Measurements from ENCODE around the gene SUSD4.
A peak's percentile ranks its signal among the peaks of the same experiment; 100 is the strongest.

The SUSD4 gene

DNA sequence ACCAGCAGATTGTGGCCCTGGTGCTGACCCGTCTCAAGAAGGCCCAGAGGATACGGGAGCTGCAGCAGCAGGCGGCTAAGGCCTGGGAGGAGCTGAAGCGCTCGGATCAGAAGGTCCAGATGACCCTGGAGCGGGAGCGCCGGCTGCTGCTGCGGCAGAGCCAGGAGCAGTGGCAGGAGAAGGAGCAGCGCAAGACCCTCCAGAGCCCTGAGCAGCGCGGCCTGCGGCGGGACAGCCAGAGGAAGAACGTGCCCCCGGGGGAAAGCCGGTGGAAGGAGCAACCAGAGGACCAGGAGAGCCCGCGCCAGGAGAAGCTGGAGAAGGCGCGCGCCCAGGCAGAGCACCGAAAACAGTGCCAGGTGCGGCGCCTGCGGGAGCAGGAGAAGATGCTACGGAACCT lies 30.3 kb upstream of the SUSD4 start:
- no peak overlapping the region for H3K9ac ChIP-seq (ENCODE audit: low read depth, low read length)
- H3K9me3 ChIP-seq (replicated peaks; ENCODE audit: low read length), result no peaks in the 10 kb centered on the region
- peaks cover 50% of the 10 kb centered on the region for H3K27me3 ChIP-seq (ENCODE audit: control insufficient read depth, insufficient read depth, low read length)
- no peak overlapping the region for H3K4me3 ChIP-seq (ENCODE audit: low read length)
- H3K4me2 ChIP-seq (ENCODE audit: low read length), result no peak overlapping the region
- no peaks in the 10 kb centered on the region for H3K4me1 ChIP-seq (ENCODE audit: control insufficient read depth, insufficient read depth, low read length)
- H3K36me3 ChIP-seq (ENCODE audit: insufficient read depth, low read length), result no peaks in the 10 kb centered on the region

DNA sequence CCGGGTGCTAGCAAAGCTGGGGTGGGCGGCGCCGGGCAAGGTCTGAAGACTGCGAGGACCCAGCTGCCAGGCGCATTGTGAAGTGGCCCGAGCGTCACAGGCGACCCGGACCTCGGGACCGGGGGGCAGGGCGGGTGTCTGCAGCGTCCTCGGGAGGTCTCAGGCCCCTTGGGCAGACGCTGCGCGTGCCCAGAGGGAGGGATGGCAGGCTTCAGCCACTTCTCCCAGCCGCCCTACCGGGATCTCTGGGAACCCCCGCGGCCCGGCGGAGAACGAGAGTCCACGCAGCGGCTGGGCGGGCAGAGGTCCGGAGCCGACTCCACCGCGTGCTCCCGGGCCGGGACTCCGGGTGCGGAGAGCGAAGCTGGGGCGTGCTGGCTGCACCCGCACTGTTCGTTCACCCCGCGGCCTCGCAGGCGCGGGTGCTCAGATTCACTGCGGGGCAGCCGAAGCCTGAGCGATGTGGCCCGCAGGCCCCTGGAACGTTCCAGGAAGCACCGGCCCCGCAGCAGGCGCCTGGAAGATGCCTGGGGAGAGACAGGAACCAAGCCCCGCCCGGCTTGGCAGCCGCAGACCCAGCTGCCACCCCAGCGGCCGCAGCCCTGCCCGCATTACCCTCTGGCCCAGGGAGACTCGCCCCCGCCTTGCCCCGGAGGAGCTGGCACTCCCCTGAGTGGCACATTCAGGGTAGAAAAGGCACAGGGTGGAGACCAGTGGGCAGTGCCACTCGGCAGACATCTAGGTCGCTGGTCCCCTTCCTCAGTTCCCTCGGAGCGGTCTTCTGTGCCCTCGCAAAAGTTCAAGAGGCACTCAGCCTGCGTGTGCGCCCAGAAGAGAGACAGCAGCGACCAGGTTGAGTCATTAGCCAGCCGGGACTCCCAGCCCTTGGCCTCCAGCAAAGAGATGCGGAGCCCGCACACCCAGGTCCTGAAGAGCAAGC lies 29.6 kb upstream of the SUSD4 start, which contains the start of gene CCDC185:
Gene CCDC185 (plus strand): TSS at position 141 of the 940 bp plus-strand sequence. CDS start 61 bp downstream, at position 202.
- H3K4me1 ChIP-seq (ENCODE audit: control insufficient read depth, insufficient read depth, low read length), result no peaks in the 10 kb centered on the region
- peak within 1 kb of the TSS; percentile 75 for H3K4me2 ChIP-seq (ENCODE audit: low read length)
- peaks cover 54% of the 10 kb centered on the region for H3K27me3 ChIP-seq (ENCODE audit: control insufficient read depth, insufficient read depth, low read length)
- peak within 1 kb of the TSS; percentile 59 for H3K4me3 ChIP-seq (ENCODE audit: low read length)
- no peak within 1 kb of the TSS for H3K9ac ChIP-seq (ENCODE audit: low read depth, low read length)
- no peaks in the 10 kb centered on the region for H3K9me3 ChIP-seq (replicated peaks; ENCODE audit: low read length)
- no peaks in the 10 kb centered on the region for H3K36me3 ChIP-seq (ENCODE audit: insufficient read depth, low read length)

DNA sequence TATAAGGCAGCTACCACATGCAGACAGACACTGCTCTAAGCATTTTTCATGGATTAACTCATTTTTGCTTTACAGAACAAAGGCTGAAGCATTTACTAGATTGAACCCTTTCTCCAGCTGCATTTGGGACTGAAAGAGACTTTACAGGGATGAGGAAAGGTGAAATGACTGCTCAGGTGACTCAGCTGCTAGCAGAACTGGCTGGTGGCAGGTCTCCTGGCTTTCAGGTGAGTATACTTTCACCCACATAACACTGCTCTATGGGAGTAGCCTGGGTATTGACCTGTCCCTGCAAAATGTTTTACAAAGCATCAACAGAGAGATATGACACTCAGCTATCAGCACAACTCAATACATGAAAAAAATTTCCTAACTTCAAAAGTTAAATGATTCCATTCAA lies 26.6 kb upstream of the SUSD4 start:
- H3K9me3 ChIP-seq (replicated peaks; ENCODE audit: low read length), result no peaks in the 10 kb centered on the region
- H3K27me3 ChIP-seq (ENCODE audit: control insufficient read depth, insufficient read depth, low read length), result peaks cover 64% of the 10 kb centered on the region
- H3K36me3 ChIP-seq (ENCODE audit: insufficient read depth, low read length), result no peaks in the 10 kb centered on the region
- no peaks in the 10 kb centered on the region for H3K4me1 ChIP-seq (ENCODE audit: control insufficient read depth, insufficient read depth, low read length)
- no peak overlapping the region for H3K4me3 ChIP-seq (ENCODE audit: low read length)
- no peak overlapping the region for H3K4me2 ChIP-seq (ENCODE audit: low read length)
- no peak overlapping the region for H3K9ac ChIP-seq (ENCODE audit: low read depth, low read length)

DNA sequence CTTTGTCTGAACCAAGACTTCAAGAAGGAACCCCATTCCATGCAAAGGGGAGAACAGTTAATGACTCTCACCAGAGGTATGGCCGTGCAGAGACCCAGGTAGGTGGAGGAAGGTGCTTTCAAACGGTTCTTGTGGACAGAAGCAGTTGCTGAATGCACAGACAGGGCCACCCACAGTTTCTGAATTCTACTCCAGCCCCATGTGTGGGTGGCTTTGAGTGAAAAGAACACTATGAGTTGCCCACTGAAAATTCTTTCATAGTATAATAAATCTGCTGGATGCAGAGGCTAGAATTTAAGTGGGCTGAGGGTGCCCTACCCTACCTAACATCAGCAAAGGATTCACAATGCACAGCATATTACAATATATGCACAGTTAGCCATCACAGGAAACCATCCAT lies 22.0 kb upstream of the SUSD4 start:
- Histone ChIP-seq H3K4me2 (ENCODE audit: low read length) (no peak overlapping the region), H3K9me3 (replicated peaks; ENCODE audit: low read length) (no peaks in the 10 kb centered on the region), H3K9ac (ENCODE audit: low read depth, low read length) (no peak overlapping the region), H3K27me3 (ENCODE audit: control insufficient read depth, insufficient read depth, low read length) (peaks cover 39% of the 10 kb centered on the region), H3K4me1 (ENCODE audit: control insufficient read depth, insufficient read depth, low read length) (no peaks in the 10 kb centered on the region), H3K4me3 (ENCODE audit: low read length) (no peak overlapping the region), H3K36me3 (ENCODE audit: insufficient read depth, low read length) (no peaks in the 10 kb centered on the region)

DNA sequence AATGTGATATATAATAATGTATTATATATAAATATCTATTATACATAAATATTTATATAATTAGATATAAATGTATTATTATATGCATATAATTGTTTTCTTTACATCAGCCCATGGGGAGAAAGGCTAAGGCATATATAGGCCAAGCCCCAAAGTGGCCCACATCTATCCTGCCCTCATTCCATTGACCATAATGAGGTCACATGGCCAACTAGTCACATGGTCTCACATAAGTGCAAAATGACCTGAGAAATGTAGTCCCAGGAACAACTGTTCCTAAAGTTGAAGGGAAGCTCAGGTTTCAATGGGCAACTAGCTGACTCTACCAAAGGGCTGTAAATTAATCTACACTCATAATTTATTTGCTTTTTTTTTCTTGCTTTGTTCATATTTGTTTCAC lies 14.8 kb upstream of the SUSD4 start:
- H3K9me3 ChIP-seq (replicated peaks; ENCODE audit: low read length), result no peaks in the 10 kb centered on the region
- no peaks in the 10 kb centered on the region for H3K36me3 ChIP-seq (ENCODE audit: insufficient read depth, low read length)
- no peak overlapping the region for H3K9ac ChIP-seq (ENCODE audit: low read depth, low read length)
- H3K27me3 ChIP-seq (ENCODE audit: control insufficient read depth, insufficient read depth, low read length), result peaks cover 11% of the 10 kb centered on the region
- H3K4me2 ChIP-seq (ENCODE audit: low read length), result no peak overlapping the region
- no peaks in the 10 kb centered on the region for H3K4me1 ChIP-seq (ENCODE audit: control insufficient read depth, insufficient read depth, low read length)
- no peak overlapping the region for H3K4me3 ChIP-seq (ENCODE audit: low read length)

DNA sequence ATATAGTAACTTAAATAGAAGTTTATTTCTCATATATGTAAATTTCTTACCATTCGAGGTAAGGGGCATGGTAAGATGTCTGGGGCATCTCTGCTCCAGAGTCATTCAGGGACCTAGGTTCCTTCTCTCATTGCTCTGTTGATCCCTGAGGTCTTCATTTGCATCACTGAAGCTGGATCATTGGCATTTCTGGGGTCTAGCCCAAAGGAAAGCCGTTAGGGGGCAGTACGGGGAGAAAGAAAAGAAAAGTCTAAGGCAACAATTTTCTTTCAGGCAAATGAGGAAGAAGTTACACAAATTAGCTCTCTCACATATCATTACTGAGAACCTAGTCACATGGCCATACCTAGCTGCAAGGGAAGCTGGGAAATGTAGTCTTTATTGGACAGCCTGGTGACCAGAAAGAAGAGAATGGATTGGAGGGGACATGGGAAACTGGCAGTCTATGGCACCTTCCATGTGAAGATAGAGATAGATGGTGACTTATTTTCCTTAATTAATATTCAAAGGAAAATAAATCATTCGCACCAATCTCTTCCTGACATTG lies 10.2 kb upstream of the SUSD4 start:
- Histone ChIP-seq H3K4me1 (ENCODE audit: control insufficient read depth, insufficient read depth, low read length) (no peaks in the 10 kb centered on the region), H3K4me2 (ENCODE audit: low read length) (no peak overlapping the region), H3K36me3 (ENCODE audit: insufficient read depth, low read length) (no peaks in the 10 kb centered on the region), H3K9me3 (replicated peaks; ENCODE audit: low read length) (no peaks in the 10 kb centered on the region), H3K9ac (ENCODE audit: low read depth, low read length) (no peak overlapping the region), H3K4me3 (ENCODE audit: low read length) (no peak overlapping the region), H3K27me3 (ENCODE audit: control insufficient read depth, insufficient read depth, low read length) (no peaks in the 10 kb centered on the region)

DNA sequence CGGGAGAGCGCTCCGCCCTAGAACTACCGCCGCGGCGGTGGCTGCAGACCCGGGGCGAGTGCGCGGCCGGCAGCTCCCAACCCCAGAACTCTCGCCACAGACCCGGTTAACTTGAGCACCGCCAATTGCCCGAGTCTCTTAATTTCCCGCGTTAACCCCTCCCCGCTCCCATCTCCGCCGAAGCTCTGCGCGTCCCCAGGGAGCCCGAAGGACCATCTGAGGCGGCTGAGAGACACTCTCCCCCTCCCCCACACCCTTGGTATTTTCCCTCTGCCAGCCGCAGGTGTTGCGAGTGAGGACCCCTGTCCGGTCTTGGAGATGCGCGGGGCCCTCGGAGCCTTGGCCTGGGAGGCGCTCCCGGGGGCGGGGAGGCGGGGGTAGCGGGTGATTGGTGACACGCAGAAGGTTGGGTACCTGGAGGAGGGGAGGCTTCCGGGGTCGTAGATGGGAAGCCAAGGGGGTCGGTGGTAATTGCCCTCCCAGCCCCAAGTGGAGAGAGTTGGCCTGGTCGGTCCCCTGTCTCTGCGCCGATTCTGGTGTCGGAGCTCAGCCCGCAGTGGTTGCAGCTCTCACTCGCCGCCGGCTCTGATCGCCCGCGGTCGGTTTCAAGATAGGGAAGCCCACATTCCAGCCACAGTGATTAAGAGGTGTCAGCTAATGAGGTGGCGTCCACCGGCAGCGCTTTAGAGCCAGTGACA lies 858 bp upstream of the SUSD4 start:
- peaks cover 9% of the 10 kb centered on the region for H3K4me1 ChIP-seq (ENCODE audit: control insufficient read depth, insufficient read depth, low read length)
- no peaks in the 10 kb centered on the region for H3K36me3 ChIP-seq (ENCODE audit: insufficient read depth, low read length)
- H3K4me2 ChIP-seq (ENCODE audit: low read length), result peak overlapping the region; percentile 58
- no peak overlapping the region for H3K9ac ChIP-seq (ENCODE audit: low read depth, low read length)
- peaks cover 57% of the 10 kb centered on the region for H3K27me3 ChIP-seq (ENCODE audit: control insufficient read depth, insufficient read depth, low read length)
- H3K4me3 ChIP-seq (ENCODE audit: low read length), result no peak overlapping the region
- H3K9me3 ChIP-seq (replicated peaks; ENCODE audit: low read length), result no peaks in the 10 kb centered on the region

DNA sequence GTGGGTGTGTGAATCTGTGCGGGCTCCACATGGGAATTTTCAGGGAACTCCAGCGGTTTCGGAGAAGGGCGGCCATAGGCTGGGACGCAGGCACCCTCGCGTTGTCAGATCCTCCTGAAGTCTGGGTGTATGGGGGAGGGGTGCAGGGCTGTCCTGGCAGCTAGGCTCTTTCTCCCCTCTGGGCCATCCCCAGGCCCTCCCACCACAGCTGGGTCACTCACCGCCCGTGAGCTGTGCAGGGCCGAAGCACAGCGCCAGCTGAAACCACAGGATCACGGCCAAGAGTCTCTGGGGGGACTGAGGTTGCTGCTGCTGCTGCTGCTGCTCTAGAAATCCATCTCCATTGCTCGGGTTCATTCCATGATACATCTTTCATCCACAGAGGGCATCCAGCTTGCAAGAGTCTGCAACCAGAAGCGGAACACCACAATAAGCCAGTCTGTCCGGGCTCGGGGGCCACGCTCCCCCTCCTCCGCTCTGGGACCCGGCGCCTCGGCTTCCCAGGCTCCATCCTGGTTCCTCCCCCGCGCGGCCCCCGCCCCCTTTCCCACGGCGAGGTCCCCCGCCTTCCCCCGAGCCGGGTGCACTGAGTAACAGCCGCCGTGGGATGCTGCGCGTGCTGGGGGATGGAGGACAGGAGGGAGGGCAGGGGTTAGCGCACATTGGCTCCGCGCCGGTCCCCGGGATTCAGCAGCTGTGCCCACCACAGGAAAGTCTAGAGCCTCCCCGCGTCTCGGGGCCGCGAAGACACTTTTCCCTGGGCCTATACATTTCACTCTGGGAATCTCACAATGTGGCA lies 720 bp downstream of the SUSD4 start:
- Histone ChIP-seq H3K4me2 (ENCODE audit: low read length) (peak overlapping the region; percentile 81), H3K9me3 (replicated peaks; ENCODE audit: low read length) (no peaks in the 10 kb centered on the region), H3K4me1 (ENCODE audit: control insufficient read depth, insufficient read depth, low read length) (peaks cover 9% of the 10 kb centered on the region), H3K4me3 (ENCODE audit: low read length) (peak overlapping the region; percentile 55), H3K9ac (ENCODE audit: low read depth, low read length) (no peak overlapping the region), H3K27me3 (ENCODE audit: control insufficient read depth, insufficient read depth, low read length) (peaks cover 71% of the 10 kb centered on the region), H3K36me3 (ENCODE audit: insufficient read depth, low read length) (no peaks in the 10 kb centered on the region)

DNA sequence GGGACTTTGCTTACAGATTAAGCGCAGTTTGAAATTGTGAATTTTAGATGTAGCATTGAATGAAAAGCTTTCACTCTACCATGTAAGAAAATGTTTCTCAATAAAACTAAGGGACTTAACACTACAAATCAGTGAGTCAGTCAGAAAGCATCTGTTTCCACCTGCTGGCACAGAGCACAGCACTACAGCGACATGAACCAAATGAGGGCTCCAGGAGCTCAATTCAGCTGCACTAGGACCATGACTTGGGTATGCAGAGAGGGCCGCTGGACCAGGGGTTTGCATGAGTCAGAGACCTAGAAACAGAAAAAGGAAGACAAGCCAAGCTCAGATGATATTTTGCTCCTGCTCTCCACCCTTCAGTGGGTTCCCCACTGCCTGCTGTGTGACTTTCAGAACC lies 5.2 kb downstream of the SUSD4 start:
- no peak overlapping the region for H3K9ac ChIP-seq (ENCODE audit: low read depth, low read length)
- H3K27me3 ChIP-seq (ENCODE audit: control insufficient read depth, insufficient read depth, low read length), result peaks cover 76% of the 10 kb centered on the region

DNA sequence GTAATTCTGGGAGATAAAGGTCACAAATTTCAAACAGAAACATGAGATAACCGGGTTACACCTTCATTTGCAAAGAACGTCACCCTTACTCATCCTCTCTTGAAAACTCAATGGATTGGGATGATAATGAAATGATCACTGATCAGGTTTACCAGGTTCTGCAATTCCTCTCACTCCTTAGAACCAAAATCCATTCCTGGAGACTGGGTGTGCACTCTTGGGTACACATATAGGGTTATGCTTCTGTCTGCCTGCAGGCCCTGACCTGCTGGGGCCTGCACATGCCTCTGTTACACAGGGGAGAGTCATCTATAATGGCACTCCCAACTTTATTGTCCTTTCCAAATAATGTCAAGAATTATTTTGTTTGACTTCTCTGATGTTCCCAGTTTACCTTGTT lies 8.3 kb downstream of the SUSD4 start:
- no peak overlapping the region for H3K4me2 ChIP-seq (ENCODE audit: low read length)
- no peak overlapping the region for H3K4me3 ChIP-seq (ENCODE audit: low read length)
- peaks cover 73% of the 10 kb centered on the region for H3K27me3 ChIP-seq (ENCODE audit: control insufficient read depth, insufficient read depth, low read length)
- no peaks in the 10 kb centered on the region for H3K36me3 ChIP-seq (ENCODE audit: insufficient read depth, low read length)
- H3K9me3 ChIP-seq (replicated peaks; ENCODE audit: low read length), result no peaks in the 10 kb centered on the region
- H3K4me1 ChIP-seq (ENCODE audit: control insufficient read depth, insufficient read depth, low read length), result no peaks in the 10 kb centered on the region
- no peak overlapping the region for H3K9ac ChIP-seq (ENCODE audit: low read depth, low read length)

More for the DNA sequence above, 5.2 kb downstream of the SUSD4 start:
- Histone ChIP-seq H3K36me3 (ENCODE audit: insufficient read depth, low read length) (no peaks in the 10 kb centered on the region), H3K4me1 (ENCODE audit: control insufficient read depth, insufficient read depth, low read length) (peaks cover 8% of the 10 kb centered on the region), H3K4me3 (ENCODE audit: low read length) (no peak overlapping the region), H3K9me3 (replicated peaks; ENCODE audit: low read length) (no peaks in the 10 kb centered on the region), H3K4me2 (ENCODE audit: low read length) (no peak overlapping the region)

DNA sequence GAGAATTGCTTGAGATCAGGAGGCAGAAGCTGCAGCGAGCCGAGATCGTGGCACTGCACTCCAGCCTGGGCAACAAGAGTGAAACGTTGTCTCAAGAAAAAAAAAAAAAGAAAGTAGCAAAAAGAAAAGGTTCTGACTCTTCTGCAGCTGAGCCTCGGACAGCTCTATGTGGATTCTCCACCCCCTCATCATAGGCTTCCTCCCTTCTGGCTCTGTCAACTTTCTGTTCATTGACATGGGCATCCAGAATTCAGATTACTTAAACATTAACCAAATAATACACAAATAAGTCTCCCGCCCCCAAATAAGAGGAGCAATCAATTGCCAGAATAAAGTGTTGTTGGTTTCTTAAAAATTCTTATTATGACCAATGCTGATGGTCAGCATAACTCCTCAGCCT lies 10.0 kb downstream of the SUSD4 start:
- H3K9ac ChIP-seq (ENCODE audit: low read depth, low read length), result no peak overlapping the region
- H3K4me1 ChIP-seq (ENCODE audit: control insufficient read depth, insufficient read depth, low read length), result no peaks in the 10 kb centered on the region
- H3K4me2 ChIP-seq (ENCODE audit: low read length), result no peak overlapping the region
- no peak overlapping the region for H3K4me3 ChIP-seq (ENCODE audit: low read length)
- peaks cover 64% of the 10 kb centered on the region for H3K27me3 ChIP-seq (ENCODE audit: control insufficient read depth, insufficient read depth, low read length)
- no peaks in the 10 kb centered on the region for H3K9me3 ChIP-seq (replicated peaks; ENCODE audit: low read length)
- no peaks in the 10 kb centered on the region for H3K36me3 ChIP-seq (ENCODE audit: insufficient read depth, low read length)
